OCI-LY3 (cell line): ENCODE measurements around the gene L3MBTL1.
A peak's percentile ranks its signal among the peaks of the same experiment; 100 is the strongest.

Source experiments
- H2AFZ ChIP-seq: fragments of 200-600, 300-600 bp; shearing (Covaris generic); 2 replicates; pipeline ENCODE4 v1.6.0; 2014; ENCODE audit warnings: antibody characterized with exemption, low read depth, low read length
- H3K27ac ChIP-seq: fragments of 200-600, 300-600 bp; sonication (generic); 2 replicates; pipeline ENCODE4 v1.5.1; 2014; ENCODE audit warnings: mild to moderate bottlenecking, low read length, moderate library complexity, mixed read lengths
- H3K27me3 ChIP-seq: fragments of 200-600, 300-600 bp; sonication (generic); 2 replicates; pipeline ENCODE4 v1.6.1; 2014; ENCODE audit warnings: low read depth, low read length, mixed read lengths
- H3K36me3 ChIP-seq: fragments of 200-600, 300-600 bp; sonication (generic); replicated peaks from 2 replicates; pipeline ENCODE3; 2014; ENCODE audit warnings: low read depth, low read length, mixed read lengths
- H3K4me1 ChIP-seq: fragments of 300-600, 200-600 bp; sonication (generic); 2 replicates; pipeline ENCODE4 v1.6.1; 2014; ENCODE audit warnings: low read length, mixed read lengths
- H3K4me2 ChIP-seq: fragments of 200-600, 300-600 bp; sonication (generic); 2 replicates; pipeline ENCODE4 v1.6.1; 2014; ENCODE audit warnings: low read length, mixed read lengths
- H3K4me3 ChIP-seq: fragments of 300-600, 200-600 bp; sonication (generic); 2 replicates; pipeline ENCODE4 v1.5.1; 2014; ENCODE audit warnings: antibody characterized with exemption, mild to moderate bottlenecking, low read length, moderate library complexity
- H3K79me2 ChIP-seq: fragments of 300-600, 200-600 bp; shearing (Covaris generic); 2 replicates; pipeline ENCODE4 v1.6.1; 2014; ENCODE audit warnings: mild to moderate bottlenecking, low read length, mixed read lengths
- H3K9ac ChIP-seq: fragments of 300-600, 200-600 bp; shearing (Covaris generic); 2 replicates; pipeline ENCODE4 v1.6.0; 2014; ENCODE audit warnings: mild to moderate bottlenecking, low read length, moderate library complexity
- H3K9me3 ChIP-seq: fragments of 200-600, 300-600 bp; shearing (Covaris generic); 2 replicates; pipeline ENCODE4 v1.6.1; 2014; ENCODE audit warnings: low read length, mixed read lengths; ENCODE audit not compliant: insufficient read depth
- H4K20me1 ChIP-seq: fragments of 200-600, 300-600 bp; sonication (generic); 2 replicates; pipeline ENCODE4 v1.6.1; 2016; ENCODE audit warnings: low read length, mixed read lengths; ENCODE audit not compliant: insufficient read depth
- EZH2phosphoT487 ChIP-seq: fragments of 200-600 bp; shearing (Covaris generic); IDR thresholded peaks from 2 replicates; pipeline ENCODE4 v1.6.1; 2018; ENCODE audit warnings: antibody characterized with exemption, mixed run types, low read depth
- TF ChIP-seq, protein P1 (sequence below): fragments of 200-600, 300-600 bp; sonication (generic); IDR thresholded peaks from 2 replicates; pipeline ENCODE4 v1.5.1; 2014; ENCODE audit warnings: antibody characterized with exemption, low read length, low read depth

L3MBTL1 gene

DNA sequence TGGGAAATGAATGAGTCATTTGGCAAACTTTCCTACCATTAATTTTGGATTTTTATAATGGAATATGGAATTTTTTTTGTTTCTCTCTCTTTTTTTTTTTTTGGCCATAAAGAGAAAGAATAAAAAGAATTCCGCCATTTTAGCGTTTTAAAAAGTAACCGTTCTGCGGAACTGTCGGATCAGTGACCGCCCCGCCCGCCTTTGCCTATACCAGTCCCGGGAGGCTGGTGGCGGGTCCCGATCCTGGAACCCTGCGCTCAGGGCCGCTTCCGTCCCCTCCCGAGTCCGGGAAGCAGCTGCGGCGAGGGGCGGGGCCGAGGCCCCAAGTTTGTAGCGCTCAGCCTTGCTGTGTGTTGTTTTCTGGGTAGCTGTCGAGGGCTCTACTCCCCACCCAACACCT lies 609 bp downstream of the L3MBTL1 start:
- H3K79me2 ChIP-seq: no peaks in the 10 kb centered on the region
- no peak overlapping the region for H3K27ac ChIP-seq
- no peak overlapping the region for H3K4me2 ChIP-seq
- H3K27me3 ChIP-seq: no peaks in the 10 kb centered on the region
- H3K4me3 ChIP-seq: no peak overlapping the region
- no peak overlapping the region for H3K9ac ChIP-seq
- no peaks in the 10 kb centered on the region for H3K36me3 ChIP-seq
- TF ChIP-seq, protein P1, sequence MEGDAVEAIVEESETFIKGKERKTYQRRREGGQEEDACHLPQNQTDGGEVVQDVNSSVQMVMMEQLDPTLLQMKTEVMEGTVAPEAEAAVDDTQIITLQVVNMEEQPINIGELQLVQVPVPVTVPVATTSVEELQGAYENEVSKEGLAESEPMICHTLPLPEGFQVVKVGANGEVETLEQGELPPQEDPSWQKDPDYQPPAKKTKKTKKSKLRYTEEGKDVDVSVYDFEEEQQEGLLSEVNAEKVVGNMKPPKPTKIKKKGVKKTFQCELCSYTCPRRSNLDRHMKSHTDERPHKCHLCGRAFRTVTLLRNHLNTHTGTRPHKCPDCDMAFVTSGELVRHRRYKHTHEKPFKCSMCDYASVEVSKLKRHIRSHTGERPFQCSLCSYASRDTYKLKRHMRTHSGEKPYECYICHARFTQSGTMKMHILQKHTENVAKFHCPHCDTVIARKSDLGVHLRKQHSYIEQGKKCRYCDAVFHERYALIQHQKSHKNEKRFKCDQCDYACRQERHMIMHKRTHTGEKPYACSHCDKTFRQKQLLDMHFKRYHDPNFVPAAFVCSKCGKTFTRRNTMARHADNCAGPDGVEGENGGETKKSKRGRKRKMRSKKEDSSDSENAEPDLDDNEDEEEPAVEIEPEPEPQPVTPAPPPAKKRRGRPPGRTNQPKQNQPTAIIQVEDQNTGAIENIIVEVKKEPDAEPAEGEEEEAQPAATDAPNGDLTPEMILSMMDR: no peak
- TF ChIP-seq EZH2phosphoT487: no peak
- H3K9me3 ChIP-seq: no peaks in the 10 kb centered on the region
- no peak overlapping the region for H2AFZ ChIP-seq
- H4K20me1 ChIP-seq: no peaks in the 10 kb centered on the region
- H3K4me1 ChIP-seq: 0 out of 2 replicates have a peak, but pooled peaks cover 1% of the 10 kb centered on the region

DNA sequence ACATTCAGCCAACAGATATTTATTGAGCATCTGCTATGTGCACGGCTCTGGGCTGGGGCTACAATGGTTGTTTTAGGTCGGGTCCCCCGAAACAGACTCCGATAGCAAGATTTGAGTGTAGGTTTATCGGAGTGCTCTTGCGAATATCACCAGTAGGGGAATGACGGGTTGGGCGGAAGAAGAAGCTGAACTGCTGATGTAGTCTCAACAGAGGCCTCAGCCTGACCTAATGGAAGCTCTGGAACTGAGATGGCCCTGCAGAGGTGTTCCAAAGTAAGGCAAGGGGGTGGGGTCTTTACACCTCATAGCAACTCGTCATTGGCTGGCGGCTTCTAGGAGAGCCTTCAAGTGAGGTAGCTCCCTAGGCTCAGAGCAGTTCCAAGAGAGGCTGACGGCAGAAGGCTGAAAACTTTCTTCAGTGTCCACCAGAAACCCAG lies 1.1 kb downstream of the L3MBTL1 start:
- TF ChIP-seq, protein P1: no peak
- TF ChIP-seq EZH2phosphoT487: no peak
- H3K4me2 ChIP-seq: no peak overlapping the region

DNA sequence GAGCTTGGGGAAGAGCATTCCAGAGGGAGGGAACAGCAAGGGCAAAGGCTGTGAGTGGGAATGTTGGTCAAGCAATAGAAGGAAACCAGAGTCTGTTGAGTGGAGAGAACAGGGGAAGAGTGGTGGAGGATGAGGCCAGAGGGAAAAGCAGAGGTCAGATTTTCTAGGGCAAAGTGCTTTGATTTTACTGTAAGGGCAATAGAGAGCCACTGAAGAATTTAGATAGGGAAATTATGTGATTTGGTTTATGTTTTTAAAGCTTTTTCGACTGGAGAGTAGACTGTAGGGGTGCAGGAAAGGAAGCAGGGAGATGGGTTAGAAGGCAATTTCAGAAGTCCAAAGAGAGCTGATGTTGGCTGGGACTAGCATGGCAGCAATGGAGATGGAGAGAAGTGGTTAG lies 4.4 kb downstream of the L3MBTL1 start:
- H3K4me3 ChIP-seq: no peak overlapping the region
- no peak overlapping the region for H3K27ac ChIP-seq
- TF ChIP-seq, protein P1: no peak
- TF ChIP-seq EZH2phosphoT487: no peak
- no peak overlapping the region for H2AFZ ChIP-seq
- H3K27me3 ChIP-seq: no peaks in the 10 kb centered on the region
- no peak overlapping the region for H3K9ac ChIP-seq
- no peaks in the 10 kb centered on the region for H3K9me3 ChIP-seq
- H3K79me2 ChIP-seq: peaks cover 7% of the 10 kb centered on the region
- no peak overlapping the region for H3K4me2 ChIP-seq
- 0 out of 2 replicates have a peak, but pooled peaks cover 5% of the 10 kb centered on the region for H3K4me1 ChIP-seq
- H3K36me3 ChIP-seq: no peaks in the 10 kb centered on the region
- H4K20me1 ChIP-seq: no peaks in the 10 kb centered on the region

More for the DNA sequence above, 1.1 kb downstream of the L3MBTL1 start:
- Histone ChIP-seq H3K79me2 (no peaks in the 10 kb centered on the region), H3K27me3 (no peaks in the 10 kb centered on the region), H3K9ac (no peak overlapping the region), H3K9me3 (no peaks in the 10 kb centered on the region), H3K27ac (no peak overlapping the region), H3K36me3 (no peaks in the 10 kb centered on the region), H3K4me1 (0 out of 2 replicates have a peak, but pooled peaks cover 5% of the 10 kb centered on the region), H4K20me1 (no peaks in the 10 kb centered on the region), H2AFZ (no peak overlapping the region), H3K4me3 (no peak overlapping the region)

DNA sequence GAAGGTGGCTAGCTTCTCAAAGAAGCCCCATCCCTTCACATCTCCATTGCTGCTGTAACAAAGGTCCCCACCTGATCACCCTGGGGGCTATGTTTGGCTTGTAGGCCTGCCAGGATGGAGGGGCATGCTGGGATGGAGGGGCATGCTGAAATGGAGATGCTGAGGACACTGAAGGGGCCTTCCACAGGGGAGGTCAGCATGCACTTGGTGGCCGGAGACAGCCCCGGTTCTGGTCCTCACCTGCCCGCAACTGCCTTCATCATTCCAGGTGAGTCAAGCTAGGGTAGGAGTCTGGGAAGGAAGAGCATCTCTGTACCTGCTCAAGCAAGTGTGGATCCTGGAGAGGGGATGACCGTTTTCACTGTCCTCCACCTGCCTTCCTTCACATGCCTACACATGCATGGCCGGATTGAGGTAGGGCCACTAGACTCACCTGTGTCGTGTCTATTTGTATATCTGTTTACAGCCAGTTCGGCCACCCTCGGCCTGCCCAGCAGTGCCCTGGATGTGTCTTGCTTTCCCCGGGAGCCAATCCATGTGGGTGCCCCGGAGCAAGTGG lies 6.0 kb downstream of the L3MBTL1 start:
- Histone ChIP-seq H3K27me3 (no peaks in the 10 kb centered on the region), H3K79me2 (peaks cover 7% of the 10 kb centered on the region), H3K36me3 (peaks cover 3% of the 10 kb centered on the region), H3K9me3 (no peaks in the 10 kb centered on the region), H3K4me3 (peak overlapping the region; percentile 78), H3K9ac (peak overlapping the region; percentile 55), H4K20me1 (no peaks in the 10 kb centered on the region), H3K4me2 (peak overlapping the region; percentile 72), H2AFZ (peak overlapping the region; percentile 75; the same call in 1 of the 2 replicates), H3K4me1 (0 out of 2 replicates have a peak, but pooled peaks cover 5% of the 10 kb centered on the region), H3K27ac (no peak overlapping the region)
- TF ChIP-seq EZH2phosphoT487: no peak
